Measurements from ENCODE around the gene OR52E2.
"Not testable (repeated sequence)": the region's sequence is repeated elsewhere in the genome, so short reads cannot be mapped to it uniquely, and the experiment has no call there.

The OR52E2 gene

DNA sequence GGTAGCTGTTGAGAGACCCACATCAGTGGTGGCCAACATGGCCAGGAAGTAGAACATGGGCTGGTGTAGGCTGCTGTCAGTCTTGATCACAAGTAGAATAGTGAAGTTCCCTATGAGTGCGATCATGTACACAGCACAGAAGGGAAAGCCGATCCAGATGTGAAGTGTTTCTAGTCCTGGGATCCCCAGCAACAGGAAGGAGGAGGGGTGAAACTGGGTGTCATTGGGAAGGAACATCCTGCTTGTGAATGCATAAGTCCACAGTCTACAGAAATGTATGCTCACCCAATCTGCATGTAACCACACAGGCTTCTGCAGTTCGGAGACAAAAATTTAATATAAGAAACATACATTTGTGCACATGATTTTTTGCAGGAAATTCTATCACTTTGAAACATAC is at the start of gene OR52E2:
Gene OR52E2 (minus strand): TSS at position 237 of the 400 bp plus-strand sequence. CDS start 0 bp downstream, at position 237.
- DNase-seq = no peak

DNA sequence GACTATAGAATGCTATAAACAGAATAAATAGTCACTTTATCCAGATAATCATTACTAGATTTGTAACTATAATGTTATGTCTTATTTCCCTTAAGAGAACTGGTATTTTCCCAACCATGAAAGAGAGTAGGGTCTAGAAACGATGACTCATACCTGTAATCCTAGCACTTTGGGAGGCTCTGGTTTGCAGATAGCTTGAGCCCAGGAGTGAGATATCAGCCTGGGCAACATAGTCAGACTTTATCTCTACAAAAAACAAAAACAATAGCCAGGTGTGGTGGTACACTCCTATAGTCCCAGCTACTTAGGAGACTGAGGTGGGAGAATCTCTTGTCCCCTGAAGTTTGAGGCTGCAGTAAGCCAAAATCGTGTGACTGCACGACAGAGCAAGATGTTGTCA is 47.9 kb upstream of the OR52E2 start:
- DNase-seq = no peak

DNA sequence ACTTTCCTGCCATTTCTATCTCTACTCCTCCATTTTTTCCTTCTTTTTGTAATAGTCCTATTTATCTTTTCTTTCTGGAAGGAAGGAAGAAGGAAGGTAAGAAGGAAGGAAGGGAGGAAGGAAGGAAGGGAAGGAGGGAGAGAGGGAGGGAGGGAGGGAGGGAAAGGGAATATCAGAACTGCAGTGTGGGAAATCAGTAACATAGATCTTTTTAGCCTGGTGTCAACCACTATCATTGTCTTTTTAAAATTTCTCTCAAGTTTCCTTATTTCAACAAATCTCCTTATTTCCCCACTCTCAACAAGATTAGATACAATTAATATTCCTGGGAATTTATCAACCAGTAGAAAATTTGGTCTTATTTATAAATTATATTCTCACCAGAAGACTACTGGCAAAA is 43.6 kb upstream of the OR52E2 start:
- DNase-seq = no peak

DNA sequence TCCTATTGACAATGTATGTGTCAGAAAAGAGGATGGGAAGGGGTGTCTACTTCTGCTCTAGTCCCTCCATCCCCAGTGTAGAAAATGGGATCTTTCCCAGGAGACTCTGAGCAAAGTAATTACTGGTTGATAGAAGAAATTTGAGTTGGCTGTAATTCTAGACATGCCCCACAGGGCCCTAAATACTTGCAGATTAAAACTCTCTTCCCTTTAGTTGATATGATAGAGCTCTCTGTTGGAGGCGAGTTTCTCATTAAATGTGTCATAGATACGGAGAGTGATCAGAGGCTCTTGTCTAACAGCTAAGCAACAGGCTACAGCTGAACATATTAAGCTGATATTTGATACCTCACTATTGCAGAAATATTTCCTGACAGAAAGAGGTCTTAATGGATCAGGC is 42.8 kb upstream of the OR52E2 start:
- no peak for DNase-seq

DNA sequence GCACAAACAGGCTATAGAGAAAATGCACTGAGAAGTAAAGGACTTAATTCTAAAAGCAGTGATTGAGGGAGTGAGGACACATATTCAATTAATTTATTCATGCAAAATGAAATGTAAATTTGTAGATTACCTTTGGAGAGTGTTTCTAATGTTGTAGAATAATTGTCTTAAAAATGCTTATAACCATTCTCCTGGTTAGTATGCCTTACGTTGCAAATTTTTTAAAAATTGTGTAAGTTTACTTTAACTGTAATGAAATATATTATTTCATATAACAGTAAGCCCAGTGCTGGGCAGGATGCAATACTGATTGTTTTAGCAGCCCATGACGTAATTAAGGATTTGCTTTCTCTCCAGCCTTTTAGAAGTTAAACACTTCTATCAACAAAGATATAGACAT is 36.6 kb upstream of the OR52E2 start:
- no peak for DNase-seq

DNA sequence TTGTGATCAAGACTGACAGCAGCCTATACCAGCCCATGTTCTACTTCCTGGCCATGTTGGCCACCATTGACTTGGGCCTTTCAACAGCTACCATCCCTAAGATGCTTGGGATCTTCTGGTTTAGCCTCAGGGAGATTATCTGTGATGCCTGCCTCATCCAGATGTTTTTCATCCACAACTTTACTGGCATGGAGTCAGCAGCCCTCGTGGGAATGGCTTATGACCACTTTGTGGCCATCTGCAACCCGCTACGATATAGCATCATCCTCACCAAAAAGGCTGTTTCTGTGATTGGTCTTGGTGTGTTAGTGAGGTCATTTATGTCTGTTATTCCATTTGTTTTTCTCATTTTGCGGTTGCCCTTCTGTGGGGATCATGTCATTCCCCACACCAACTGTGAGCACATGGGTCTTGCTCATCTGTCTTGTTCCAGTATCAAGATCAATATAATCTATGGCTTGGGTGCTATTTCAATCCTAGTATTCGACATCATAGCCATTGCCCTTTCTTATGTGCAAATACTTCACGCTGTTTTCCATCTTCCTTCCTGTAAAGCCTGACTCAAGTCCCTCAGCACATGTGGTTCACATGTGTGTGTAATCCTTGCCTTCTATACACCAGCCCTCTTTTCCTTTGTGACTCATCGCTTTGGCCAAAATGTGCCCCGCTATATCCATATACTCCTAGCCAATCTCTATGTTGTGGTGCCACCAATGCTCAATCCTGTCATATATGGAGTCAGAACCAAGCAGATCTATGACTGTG is 33.6 kb upstream of the OR52E2 start:
- no peak for DNase-seq

DNA sequence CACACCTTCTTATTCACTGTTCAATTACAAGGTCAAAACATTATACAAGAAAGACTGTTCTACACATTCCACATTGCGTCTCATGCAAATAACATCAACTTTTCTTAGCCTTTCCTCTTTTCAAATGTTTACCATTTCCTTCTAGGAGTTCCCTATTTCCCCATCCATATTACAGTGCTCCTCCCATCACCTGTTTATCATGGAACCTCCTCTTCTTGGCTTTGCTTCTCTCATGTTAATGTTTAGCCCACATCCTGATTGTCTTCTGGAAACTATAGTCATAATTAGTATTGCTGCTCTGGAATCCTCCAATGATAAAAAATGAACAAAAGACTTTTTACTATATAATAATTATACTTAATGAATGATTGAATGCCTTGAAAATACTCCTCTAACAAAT is 31.2 kb upstream of the OR52E2 start:
- no peak for DNase-seq

DNA sequence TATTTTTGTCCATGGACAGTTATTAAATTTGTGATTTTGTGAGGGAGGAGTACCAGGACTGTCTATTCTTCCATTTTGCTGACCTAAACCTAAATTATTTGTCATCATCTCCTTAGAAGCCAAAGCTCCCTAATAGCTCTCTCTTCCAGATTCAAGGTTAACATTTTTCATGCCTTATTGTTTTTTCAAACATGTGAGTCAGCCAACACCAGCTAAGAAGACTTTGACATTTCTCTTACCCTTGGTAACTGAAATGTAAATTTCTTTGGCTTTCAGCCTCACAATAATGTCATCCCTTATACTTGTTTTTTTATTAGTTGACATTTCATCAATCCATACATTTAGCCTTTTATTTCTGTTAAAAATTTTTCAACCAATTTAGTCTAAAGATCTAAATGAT is 29.1 kb upstream of the OR52E2 start:
- no peak for DNase-seq

DNA sequence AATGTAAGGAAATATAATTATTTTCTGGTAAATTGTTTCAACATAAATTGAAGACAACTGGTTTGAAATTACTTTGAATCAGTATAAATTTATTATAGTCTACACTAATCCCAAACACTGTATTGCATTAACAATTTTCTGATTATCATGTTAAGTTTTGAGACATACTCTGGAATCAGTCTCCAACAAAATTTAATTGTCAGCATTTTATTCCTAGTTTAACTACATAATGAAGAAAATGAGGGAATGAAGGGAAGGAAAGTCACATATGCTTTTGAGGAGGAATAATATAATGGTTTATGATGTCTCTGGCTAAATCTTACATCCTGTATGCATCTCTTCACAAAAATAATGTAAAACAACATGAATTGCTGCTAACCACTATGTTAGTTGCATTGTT is 24.2 kb upstream of the OR52E2 start:
- DNase-seq = no peak

DNA sequence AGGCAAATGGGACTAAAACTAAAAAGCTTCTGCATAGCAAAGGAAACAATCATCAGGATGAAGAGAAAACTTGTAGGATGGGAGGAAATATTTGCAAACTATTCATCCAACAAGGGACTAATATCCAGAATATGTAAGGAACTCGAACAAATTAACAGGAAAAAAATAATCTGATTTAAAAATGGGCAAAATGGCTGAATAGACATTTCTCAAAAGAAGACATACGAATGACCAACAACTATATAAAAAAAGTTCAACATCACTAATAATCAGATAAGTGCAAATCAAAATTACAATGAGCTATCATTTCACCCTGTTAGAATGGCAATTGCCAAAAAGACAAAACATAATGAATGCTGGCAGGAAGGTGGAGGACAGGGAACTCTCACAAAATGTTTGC is 22.0 kb upstream of the OR52E2 start:
- DNase-seq = no peak

DNA sequence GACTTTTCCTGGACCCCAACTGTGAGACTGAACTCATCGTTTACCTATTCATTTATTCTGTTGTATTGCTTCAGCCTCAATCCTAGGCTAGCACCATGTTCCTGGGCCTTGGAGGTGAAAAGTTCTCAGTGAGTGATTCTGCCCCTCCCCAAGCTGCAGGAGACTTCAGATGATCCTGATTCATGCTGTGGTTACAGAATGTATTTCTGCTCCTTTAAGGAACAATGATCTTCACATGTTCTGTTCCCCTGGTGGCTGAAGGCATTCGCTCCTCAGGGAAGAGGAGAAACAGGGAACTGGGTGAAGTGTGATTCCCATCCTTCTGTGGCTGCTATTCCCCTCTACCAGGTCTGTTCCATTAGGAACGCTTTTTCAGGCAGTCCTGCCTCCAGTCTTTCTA is 12.4 kb upstream of the OR52E2 start:
- DNase-seq = no peak

DNA sequence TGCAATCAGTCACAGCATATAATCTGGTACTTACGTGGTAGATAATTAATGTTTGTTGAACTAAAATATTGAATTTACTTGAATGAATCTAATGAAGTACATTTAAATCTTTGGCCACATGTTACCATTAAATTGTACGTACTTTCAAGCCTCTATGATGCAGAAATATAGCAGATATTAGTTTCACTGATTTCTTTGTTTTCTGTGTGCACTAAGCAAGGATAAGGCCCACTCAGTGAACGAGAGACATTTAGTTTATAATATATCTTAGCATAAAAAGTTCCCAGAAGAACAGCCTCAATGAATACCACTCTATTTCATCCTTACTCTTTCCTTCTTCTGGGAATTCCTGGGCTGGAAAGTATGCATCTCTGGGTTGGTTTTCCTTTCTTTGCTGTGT is 9.8 kb upstream of the OR52E2 start, which contains the start of gene OR52E1:
Gene OR52E1 (plus strand): TSS at position 301 of the 400 bp plus-strand sequence.
- no peak for DNase-seq

DNA sequence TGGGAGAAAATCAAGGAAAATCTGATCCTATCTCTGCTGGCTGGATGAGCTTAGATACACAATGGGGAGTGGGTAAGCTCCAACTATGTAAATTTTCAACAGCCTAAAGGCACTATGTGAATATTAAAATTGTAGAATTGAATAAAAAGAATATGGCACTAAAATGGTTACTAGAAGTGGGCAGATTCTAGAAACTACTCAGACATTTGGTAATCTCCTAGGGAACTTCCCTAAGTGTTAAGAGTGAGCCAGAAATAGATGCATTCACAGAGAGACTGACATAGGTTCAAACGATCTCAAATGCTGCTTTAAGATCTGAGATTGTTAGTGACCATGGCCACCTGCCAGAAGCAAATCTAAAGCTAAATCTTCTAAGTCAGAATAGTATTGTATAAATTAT is 5.6 kb upstream of the OR52E2 start:
- no peak for DNase-seq

DNA sequence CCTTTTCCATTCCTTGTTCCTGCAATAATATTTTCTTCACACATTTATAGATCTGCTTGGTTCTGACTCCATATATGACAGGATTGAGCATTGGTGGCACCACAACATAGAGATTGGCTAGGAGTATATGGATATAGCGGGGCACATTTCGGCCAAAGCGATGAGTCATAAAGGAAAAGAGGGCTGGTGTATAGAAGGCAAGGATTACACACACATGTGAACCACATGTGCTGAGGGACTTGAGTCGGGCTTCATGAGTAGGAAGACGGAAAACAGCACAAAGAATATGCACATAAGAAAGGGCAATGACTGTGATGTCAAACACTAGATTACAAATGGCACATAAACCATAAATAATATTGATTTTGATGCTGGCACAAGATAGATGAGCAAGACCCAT is 748 bp downstream of the OR52E2 start:
- not testable (repeated sequence) for DNase-seq

DNA sequence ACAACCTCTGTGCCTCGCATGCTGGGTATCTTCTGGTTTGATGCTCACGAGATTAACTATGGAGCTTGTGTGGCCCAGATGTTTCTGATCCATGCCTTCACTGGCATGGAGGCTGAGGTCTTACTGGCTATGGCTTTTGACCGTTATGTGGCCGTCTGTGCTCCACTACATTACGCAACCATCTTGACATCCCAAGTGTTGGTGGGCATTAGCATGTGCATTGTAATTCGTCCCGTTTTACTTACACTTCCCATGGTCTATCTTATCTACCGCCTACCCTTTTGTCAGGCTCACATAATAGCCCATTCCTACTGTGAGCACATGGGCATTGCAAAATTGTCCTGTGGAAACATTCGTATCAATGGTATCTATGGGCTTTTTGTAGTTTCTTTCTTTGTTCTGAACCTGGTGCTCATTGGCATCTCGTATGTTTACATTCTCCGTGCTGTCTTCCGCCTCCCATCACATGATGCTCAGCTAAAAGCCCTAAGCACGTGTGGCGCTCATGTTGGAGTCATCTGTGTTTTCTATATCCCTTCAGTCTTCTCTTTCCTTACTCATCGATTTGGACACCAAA is 12.6 kb downstream of the OR52E2 start:
- DNase-seq = no peak

DNA sequence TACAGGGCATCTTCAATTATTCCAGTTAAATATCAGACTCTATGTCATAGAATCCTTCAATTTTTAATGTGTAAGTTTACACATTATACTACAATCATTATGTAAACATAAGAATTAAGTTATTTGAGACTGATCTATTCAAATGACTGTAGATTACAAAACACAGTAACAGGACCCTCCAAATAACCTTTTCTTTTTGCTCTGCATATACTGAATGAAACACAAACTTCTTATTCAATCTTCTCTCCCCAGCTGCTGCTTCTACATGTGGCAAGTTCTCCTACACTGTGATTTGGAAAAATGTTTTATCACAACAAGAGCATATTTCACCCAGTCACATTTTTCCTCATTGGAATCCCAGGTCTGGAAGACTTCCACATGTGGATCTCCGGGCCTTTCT is 13.2 kb downstream of the OR52E2 start, which contains the start of gene OR52J3:
Gene OR52J3 (plus strand): TSS at position 301 of the 400 bp plus-strand sequence. CDS start 0 bp downstream, at position 301.
- DNase-seq = no peak

DNA sequence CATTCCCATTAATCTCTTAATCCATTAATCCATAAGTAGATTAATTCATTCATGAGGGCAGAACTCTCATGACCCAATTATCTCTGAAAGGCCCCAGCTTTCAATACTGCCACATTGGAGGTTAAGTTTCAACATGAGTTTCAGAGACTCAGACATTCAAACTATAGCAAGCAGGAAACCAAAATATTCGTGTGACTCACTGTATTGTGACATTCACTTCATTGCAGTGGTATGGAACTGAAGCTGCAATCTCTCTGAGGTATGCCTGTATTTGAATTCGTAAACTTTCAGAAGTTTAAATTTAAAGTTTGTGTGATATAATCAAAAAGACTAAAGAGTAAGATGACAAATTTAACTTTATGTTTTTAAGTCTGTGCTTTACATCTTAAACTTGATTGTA is 16.0 kb downstream of the OR52E2 start:
- DNase-seq = no peak

DNA sequence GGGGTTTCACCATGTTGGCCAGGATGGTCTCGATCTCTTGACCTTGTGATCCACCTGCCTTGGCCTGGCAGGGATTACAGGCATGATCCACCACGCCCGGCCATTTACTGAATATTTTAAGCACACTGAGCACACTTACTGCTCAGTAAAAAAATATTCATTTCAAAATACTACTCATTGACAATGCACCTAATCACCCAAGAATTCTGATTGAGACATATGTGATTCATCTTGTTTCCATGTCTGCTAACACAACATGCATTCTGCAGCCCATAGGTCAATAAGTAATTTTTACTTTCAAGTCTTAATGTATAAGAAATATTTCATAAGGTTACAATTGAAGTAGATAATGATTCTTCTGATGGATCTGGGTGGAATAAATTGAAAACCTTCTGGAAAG is 17.3 kb downstream of the OR52E2 start:
- no peak for DNase-seq

DNA sequence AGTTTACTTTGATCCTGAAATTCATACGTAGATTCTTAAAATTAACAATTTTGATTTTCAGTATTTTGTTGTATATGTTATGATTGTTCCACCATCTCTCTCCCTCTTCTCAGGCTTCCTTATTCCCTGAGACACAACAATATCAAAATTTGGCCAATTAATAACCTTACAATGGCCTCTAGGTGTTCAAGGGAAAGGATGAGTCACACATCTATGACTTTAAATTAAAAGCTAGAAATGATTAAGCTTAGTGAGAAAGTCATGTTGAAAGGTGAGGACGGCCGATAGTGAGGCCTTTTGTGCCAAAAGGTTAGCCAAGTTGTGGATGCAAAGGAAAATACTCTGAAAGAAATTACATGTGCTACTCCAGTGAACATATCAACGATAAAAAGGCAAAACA is 18.6 kb downstream of the OR52E2 start:
- no peak for DNase-seq

DNA sequence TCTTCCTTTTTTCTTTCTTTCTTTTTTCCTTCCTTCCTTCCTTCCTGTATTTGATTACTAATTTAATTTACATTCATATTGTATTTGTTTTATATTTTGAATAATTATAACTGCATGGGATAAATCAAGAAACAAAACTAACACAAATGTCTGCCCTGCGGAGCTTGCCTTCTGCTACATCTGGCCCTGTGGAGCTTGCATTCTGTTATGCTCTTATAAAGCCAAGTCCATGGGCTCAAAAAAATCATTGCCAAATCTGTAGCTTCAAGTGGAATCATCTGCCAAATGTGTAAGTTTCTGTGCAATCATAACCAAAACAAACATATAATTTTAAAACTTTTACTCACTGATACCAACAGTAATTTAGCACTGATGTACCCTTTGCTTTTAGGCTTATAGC is 21.1 kb downstream of the OR52E2 start:
- no peak for DNase-seq

DNA sequence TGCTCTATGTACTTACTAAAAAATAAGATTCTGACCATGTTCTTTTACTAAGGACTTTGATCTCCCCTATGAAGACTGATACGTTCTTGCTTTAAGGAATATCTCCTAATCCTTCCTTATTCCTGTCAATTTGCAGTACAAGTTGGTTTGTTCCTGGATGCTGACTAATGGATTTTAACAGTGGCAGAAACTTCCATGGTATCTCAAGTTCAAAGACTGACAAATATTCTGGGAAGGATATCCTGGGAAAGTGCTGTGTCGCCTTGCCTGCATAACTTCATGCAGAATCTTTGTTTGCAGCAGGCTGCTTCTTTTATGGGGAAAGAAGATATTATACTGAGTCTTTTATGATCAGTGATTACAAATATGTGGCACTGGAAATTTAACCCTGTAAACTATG is 21.5 kb downstream of the OR52E2 start:
- DNase-seq = no peak

DNA sequence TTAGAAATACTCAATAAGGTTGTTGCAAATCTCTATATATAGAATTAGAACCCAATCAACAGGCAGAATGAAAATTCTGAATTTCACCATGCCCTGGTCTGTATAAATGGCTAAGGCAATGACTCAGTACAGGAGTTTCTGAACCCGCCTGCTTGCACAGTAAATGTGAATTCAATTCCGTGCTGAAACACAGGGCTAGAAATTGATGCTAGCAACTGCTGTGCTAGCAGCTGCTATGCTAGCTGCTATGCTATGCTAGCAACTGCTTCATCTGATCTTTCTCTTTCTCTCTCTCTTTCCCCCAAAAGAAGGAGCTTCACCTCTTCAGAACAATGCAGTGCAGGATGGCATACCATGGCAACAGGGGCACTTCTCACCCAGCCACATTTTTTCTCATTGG is 22.8 kb downstream of the OR52E2 start:
- DNase-seq = no peak

DNA sequence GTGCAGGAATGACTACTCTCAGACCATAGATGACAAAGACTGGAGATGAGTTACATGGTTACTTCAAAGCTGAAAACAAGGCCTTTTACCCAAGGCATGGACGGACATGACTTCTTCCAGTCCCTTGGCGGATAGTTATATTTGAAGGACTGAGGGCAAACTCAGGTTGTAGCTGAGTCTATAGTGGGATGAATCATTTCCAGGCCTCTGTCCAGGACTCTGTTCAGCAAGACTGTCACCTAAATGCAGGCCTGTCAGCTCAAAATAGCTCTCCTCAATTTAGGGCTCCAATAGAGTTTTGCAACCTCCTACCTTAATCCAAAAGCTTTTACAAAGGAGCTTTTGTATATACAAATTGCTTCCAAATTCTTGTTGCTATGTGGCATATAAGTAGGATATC is 37.4 kb downstream of the OR52E2 start:
- no peak for DNase-seq

DNA sequence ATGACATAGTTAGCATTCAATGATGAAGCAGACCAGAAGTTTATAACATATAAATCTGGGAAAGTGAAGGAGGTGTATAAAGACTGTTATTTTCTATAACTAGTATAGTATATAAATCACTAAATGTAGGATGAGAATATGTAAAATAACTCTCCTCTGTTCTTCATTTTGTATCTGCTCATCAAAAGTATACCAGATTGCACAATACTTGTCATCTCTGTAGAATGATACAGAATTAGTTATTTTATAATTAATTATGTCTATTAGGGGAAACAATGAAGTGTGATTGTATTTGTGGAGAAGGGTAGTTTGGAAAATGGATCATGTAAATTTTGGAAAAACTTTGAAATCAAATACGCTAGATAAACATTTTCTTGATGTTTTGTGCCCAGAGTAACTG is 46.4 kb downstream of the OR52E2 start:
- no peak for DNase-seq

DNA sequence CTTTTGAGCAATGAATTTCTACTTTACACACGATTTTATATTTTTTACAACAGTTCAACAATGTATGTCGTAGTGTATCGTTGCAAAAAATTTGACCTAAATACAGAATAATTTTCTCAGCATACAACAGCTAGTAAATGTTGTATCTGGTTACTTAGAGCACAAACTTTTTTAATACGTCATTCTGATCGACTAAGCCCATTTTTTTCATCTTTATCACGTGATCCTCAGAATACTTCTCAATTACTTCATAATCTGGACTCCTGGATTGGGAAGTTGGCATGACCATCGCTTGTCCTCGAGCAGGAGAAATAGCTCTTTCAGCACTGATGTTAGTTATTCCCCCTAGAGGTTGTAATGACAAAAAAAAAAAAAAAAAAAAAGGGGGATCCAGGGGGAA is 48.2 kb downstream of the OR52E2 start:
- no peak for DNase-seq
